ENCODE measurements around the gene AXIN1. TPM values are rescaled to one million over a fixed set of nuclear protein-coding genes. Genes with fewer than 3 reads are reported as not detected.

AXIN1 gene
- total and polyA plus RNA-seq, 2 of the 8 experiments (the other 6 are each of a cell fraction or from before 2014, with no cell fraction given) = 12.5 to 41.9 TPM

GRCh38 chr16:280005-280460 is 72.5 kb downstream of the AXIN1 start:
- Histone ChIP-seq H2AFZ (ENCODE audit: low read length) (no peak overlapping the region), H3K36me3 (ENCODE audit: control insufficient read depth in 2 of 4, insufficient read depth in 4 of 4, low read length in 3 of 4) (no peaks in the 10 kb centered on the region), H3K4me1 (replicated peaks in 1 of 4; ENCODE audit: control insufficient read depth in 3 of 4, insufficient read depth in 4 of 4, low read length in 3 of 4) (peaks cover 0 to 5% (median 2%) of the 10 kb centered on the region in 4 experiments; a peak in 5 of 7 replicates), H3K18ac (ENCODE audit: extremely low read depth, low read length) (peak overlapping the region; percentile 71; the same call in 1 of the 2 replicates), H4K8ac (ENCODE audit: extremely low read depth, insufficient read depth, low read length) (peak overlapping the region; percentile 68; the same call in 1 of the 2 replicates), H3K56ac (replicated peaks; ENCODE audit: insufficient read length, low read depth, low read length) (no peak overlapping the region), H3K14ac (ENCODE audit: insufficient read length) (no peak overlapping the region), H3K23ac (ENCODE audit: insufficient read length) (no peak overlapping the region), H2BK20ac (ENCODE audit: low read length) (no peak overlapping the region), H3K27ac (ENCODE audit: low read depth, low read length) (no peak overlapping the region), H2BK12ac (ENCODE audit: low read depth, low read length) (no peak overlapping the region), H3K79me1 (ENCODE audit: low read depth, low read length) (no peaks in the 10 kb centered on the region), H3K79me2 (ENCODE audit: control insufficient read depth in 1 of 2, insufficient read depth in 2 of 2, low read length in 2 of 2) (no peaks in the 10 kb centered on the region), H3K23me2 (ENCODE audit: low read depth, low read length) (peaks cover 10% of the 10 kb centered on the region; the same call in 1 of the 2 replicates), H3K4me3 (ENCODE audit: extremely low read depth in 1 of 4, insufficient read depth in 2 of 4, low read depth in 3 of 4, low read length in 4 of 4) (peak overlapping the region; percentile 3 to 61 (median 28); a peak in 5 of 8 replicates), H3K9me3 (ENCODE audit: insufficient read depth in 2 of 2, low read depth in 1 of 2, low read length in 1 of 2) (no peaks in the 10 kb centered on the region), H3K4me2 (ENCODE audit: insufficient read depth in 1 of 2, low read depth in 2 of 2, low read length in 2 of 2) (peak overlapping the region; percentile 59 to 62), H4K5ac (ENCODE audit: insufficient read length, low read depth, low read length) (no peak overlapping the region), H3K4ac (replicated peaks; ENCODE audit: insufficient read length, low read depth, low read length) (no peak overlapping the region), H4K20me1 (replicated peaks in 1 of 2; ENCODE audit: control insufficient read depth in 1 of 2, insufficient read depth in 2 of 2, low read length in 2 of 2) (peaks cover 0 to 3% of the 10 kb centered on the region in 2 experiments), H2BK120ac (replicated peaks; ENCODE audit: low read depth, low read length) (no peak overlapping the region), H4K91ac (replicated peaks; ENCODE audit: insufficient read length, low read length) (no peak overlapping the region), H2BK15ac (ENCODE audit: low read length) (no peak overlapping the region), H3K27me3 (replicated peaks in 1 of 4; ENCODE audit: control insufficient read depth in 3 of 4, extremely low read depth in 1 of 4, insufficient read depth in 3 of 4, low read length in 3 of 4) (peaks cover 14 to 41% (median 34%) of the 10 kb centered on the region in 4 experiments), H2AK5ac (ENCODE audit: low read depth, low read length) (no peak overlapping the region), H3K9ac (replicated peaks in 1 of 4; ENCODE audit: extremely low read depth in 1 of 4, low read depth in 3 of 4, low read length in 3 of 4) (no peak overlapping the region), H2BK5ac (ENCODE audit: low read depth, low read length) (no peak overlapping the region)
- POLR2A ChIA-PET (ENCODE audit: partially characterized antibody) = interaction anchor here (1.4 to 1.6 kb wide), 3 partner anchors 9 to 50 kb away, joined by 3 to 7 read pairs (median 4); partner anchors contain the start of gene LUC7L
- no peak for DNase-seq (ENCODE audit: low read depth in 1 of 2, low spot score in 2 of 2)
- CTCF ChIA-PET (ENCODE audit: partially characterized antibody) = interaction anchor here (1.1 to 1.9 kb wide), 5 partner anchors 10 to 83 kb away, joined by 3 to 7 read pairs (median 4); no protein-coding TSS in a partner anchor
- 6% methylated on average over 21 of the region's 47 CpGs; no CpG with 5 or more reads in 1 of the 2 experiments for WGBS, 2 experiments (ENCODE audit: extremely low coverage in 1 of 2, insufficient coverage in 1 of 2, insufficient read length in 1 of 2, insufficient replicate concordance in 2 of 2, low coverage in 1 of 2, low lambda C conversion rate in 2 of 2, missing lambda C conversion rate in 1 of 2)
- no peak for FAIRE-seq
- no peak for TF ChIP-seq PHF8 (conservative IDR thresholded peaks at IDR 0.05; ENCODE audit: low read depth, low read length)
- peak; percentile 7; the same call in 1 of the 2 replicates for TF ChIP-seq GABPA (IDR thresholded peaks at IDR 0.05; ENCODE audit: borderline replicate concordance, insufficient read depth, low read length)
- no peak for TF ChIP-seq EGR1 (IDR thresholded peaks at IDR 0.05; ENCODE audit: borderline replicate concordance, low read depth, low read length)
- TF ChIP-seq ATF2 (IDR thresholded peaks at IDR 0.05; ENCODE audit: low read length) = no peak
- no peak for TF ChIP-seq HDAC6 (IDR thresholded peaks at IDR 0.05; ENCODE audit: low read depth, low read length)
- peak; percentile 18 for TF ChIP-seq KDM4A (IDR thresholded peaks at IDR 0.05; ENCODE audit: low read depth, low read length, severe bottlenecking)
- no peak for TF ChIP-seq RFX5 (IDR thresholded peaks at IDR 0.05; ENCODE audit: borderline replicate concordance, low read depth, low read length)
- TF ChIP-seq SAP30 (IDR thresholded peaks at IDR 0.05; ENCODE audit: insufficient read depth, insufficient replicate concordance, low read length) = no peak
- no peak for TF ChIP-seq SP4 (IDR thresholded peaks at IDR 0.05; ENCODE audit: low read length)
- no peak for TF ChIP-seq CBX5 (IDR thresholded peaks at IDR 0.05; ENCODE audit: low read depth, low read length)
- TF ChIP-seq BRCA1 (IDR thresholded peaks at IDR 0.05; ENCODE audit: low read depth, low read length) = no peak
- no peak for TF ChIP-seq CREB1 (IDR thresholded peaks at IDR 0.05)
